Measurements from ENCODE around the gene ENTPD5.

Gene ENTPD5, protein sequence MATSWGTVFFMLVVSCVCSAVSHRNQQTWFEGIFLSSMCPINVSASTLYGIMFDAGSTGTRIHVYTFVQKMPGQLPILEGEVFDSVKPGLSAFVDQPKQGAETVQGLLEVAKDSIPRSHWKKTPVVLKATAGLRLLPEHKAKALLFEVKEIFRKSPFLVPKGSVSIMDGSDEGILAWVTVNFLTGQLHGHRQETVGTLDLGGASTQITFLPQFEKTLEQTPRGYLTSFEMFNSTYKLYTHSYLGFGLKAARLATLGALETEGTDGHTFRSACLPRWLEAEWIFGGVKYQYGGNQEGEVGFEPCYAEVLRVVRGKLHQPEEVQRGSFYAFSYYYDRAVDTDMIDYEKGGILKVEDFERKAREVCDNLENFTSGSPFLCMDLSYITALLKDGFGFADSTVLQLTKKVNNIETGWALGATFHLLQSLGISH

DNA sequence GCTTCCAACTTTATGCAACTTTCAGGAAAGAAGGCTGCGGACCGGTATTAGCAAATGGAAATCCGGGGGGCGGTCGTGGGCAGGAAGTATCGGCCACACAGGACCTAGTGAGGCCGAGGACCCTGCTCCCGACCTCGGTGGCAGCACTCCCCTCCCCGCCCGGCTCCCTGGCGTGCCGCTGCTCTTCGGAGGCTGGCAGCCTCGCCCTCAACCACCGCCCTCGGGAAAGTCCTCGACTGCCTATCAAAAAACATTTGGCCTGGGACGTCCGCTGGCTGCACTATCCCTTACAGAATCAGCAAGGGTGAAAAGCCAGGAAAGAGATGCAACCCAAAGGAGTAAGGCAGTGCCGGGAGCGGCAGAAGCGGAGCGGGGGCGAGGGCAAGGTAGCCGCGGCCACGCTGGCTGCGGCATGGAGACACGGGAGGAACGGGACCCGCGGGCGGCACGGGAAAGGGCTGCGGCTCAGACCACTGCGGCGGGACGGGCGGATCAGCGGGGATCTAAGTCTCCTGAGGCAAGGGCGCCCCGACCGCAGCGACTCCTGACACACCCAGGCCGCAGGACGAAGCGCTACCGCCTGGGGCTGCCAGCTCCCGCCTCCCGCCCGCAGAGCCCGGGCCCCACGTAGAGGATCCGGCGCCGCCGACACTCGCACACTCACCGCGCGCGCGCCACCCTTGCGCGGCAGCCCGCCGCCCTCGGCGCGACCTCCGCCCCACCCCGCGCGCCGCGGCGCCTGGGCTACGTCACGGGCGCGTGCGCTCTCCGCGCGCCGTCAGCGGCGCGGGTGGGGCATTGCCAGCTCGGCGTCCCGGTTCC is at the start of gene ENTPD5, which contains the start of gene BBOF1:
Gene ENTPD5, minus strand, starts transcription at position 703 of the 822 bp plus-strand sequence. CDS start 31,186 bp downstream, outside the sequence.
Gene BBOF1, plus strand, starts transcription at position 764 of the 822 bp plus-strand sequence. CDS start 130 bp downstream, outside the sequence.
- CTCF ChIA-PET, result interaction anchor here (1.0 to 1.2 kb wide), 2 partner anchors 8 to 13 kb away, joined by 3 to 6 read pairs; no protein-coding TSS in a partner anchor
- peak; percentile 96 for DNase-seq (ENCODE audit: extremely low spot score)
- TF ChIP-seq, protein P1, sequence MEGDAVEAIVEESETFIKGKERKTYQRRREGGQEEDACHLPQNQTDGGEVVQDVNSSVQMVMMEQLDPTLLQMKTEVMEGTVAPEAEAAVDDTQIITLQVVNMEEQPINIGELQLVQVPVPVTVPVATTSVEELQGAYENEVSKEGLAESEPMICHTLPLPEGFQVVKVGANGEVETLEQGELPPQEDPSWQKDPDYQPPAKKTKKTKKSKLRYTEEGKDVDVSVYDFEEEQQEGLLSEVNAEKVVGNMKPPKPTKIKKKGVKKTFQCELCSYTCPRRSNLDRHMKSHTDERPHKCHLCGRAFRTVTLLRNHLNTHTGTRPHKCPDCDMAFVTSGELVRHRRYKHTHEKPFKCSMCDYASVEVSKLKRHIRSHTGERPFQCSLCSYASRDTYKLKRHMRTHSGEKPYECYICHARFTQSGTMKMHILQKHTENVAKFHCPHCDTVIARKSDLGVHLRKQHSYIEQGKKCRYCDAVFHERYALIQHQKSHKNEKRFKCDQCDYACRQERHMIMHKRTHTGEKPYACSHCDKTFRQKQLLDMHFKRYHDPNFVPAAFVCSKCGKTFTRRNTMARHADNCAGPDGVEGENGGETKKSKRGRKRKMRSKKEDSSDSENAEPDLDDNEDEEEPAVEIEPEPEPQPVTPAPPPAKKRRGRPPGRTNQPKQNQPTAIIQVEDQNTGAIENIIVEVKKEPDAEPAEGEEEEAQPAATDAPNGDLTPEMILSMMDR (IDR thresholded peaks at IDR 0.05; ENCODE audit: control extremely low read depth, extremely low read depth, low read depth, missing control alignments), result no peak
- POLR2A ChIA-PET, result interaction anchor here (0.7 kb wide), 1 partner anchor 12 kb away, joined by 3 read pairs; no protein-coding TSS in a partner anchor

DNA sequence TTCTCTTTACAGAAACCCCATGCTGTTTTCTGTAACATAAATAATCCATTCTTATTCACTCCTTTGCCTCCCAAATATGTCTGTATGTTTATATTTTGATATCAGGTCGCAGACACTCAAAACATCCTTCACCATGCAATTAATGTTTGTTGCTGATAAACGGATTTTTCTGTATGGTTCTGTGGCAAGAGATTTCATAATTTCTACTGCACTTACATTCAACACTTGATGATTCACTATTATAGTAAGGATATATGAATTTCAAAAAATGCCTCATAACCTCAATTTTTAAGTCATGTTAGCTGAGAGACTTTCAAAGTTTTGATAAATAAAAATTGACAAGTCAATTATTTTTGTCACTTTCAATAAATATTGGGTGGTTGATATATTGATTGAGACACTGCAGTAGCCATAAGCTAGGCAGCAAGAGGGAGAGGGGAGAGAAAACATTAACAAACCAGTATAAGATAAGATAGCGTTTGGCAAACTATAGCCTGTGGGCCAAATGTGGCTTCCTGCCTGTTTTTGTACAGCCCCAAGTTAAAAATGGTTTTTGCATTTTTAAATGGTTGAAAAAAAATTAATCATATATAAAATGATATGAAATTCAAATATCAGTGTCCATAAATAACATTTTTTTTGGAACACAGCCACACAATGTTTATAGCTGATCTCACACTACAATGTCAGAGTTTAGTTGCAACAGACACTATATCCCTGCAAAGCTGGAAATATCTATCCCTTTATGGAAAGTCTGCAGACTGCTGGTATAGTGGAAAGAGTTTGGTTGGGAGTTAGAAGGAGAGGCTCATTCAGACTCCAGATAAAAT is 46.9 kb upstream of the ENTPD5 start:
- TF ChIP-seq, protein P1 (IDR thresholded peaks at IDR 0.05; ENCODE audit: control extremely low read depth, extremely low read depth, low read depth, missing control alignments), result no peak
- ChIA-PET CTCF (interaction anchor here (1.0 to 1.5 kb wide), 2 partner anchors 12 to 187 kb away, joined by 3 to 6 read pairs; no protein-coding TSS in a partner anchor), POLR2A (no interaction called here)
- no peak for DNase-seq (ENCODE audit: extremely low spot score)

DNA sequence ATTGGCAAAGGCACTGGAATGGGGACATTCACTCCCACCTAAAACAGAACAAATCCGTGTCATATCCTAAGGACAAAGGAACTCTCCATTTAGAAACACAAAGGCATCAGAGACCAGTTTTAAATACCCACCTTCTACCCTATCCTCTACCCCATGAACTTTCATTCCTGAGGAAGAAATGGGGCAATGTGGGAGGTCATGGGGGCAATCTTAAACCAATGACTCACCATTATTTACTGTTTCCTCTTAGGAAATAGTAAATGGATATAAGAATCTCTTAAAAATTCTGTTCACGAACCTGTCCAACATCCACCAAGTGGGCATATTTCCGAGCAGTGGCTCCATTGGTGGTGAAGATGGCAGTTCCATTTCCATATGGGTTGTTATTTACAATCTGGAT is 45.8 kb upstream of the ENTPD5 start:
- CTCF ChIA-PET, result no interaction called here
- POLR2A ChIA-PET, result no interaction called here
- TF ChIP-seq, protein P1 (IDR thresholded peaks at IDR 0.05; ENCODE audit: control extremely low read depth, extremely low read depth, low read depth, missing control alignments), result no peak
- DNase-seq (ENCODE audit: extremely low spot score), result no peak

DNA sequence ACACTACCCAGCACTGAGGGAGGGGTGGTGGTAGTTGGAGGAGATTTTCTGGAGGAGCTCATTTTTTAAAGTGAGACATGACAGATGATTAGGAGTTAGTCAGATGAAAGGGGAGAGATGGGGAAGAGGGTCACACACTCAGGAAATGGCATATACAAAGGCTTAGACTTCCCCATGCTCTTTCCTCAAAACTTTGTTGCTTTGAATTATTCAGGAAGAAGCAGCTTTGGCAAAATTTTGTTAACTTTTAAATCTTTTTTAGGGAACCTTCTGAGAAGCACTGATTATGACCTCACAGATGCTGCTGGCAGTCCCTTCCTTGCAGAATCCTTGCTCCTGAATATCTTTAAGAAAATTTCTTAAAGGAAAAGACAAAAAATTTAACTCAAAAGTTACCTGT is 45.3 kb upstream of the ENTPD5 start:
- CTCF ChIA-PET, result no interaction called here
- POLR2A ChIA-PET, result no interaction called here
- TF ChIP-seq, protein P1 (IDR thresholded peaks at IDR 0.05; ENCODE audit: control extremely low read depth, extremely low read depth, low read depth, missing control alignments), result no peak
- no peak for DNase-seq (ENCODE audit: extremely low spot score)

DNA sequence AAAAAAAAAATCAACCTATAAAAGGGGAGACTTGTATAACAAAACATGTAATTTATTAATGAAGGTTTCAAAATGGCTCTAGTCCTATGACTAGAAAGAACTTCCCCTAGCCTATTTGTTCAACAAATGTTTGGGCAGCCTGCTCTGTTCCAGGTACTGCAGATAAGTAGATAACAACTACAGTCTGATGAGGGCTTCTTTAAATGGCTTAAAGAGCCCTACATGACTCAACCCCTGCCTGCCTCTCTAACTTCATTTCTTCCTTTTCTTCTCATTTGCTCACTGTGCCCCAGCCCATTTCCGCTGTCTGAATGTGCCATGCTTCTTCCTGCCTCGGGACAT is 43.7 kb upstream of the ENTPD5 start:
- TF ChIP-seq, protein P1 (IDR thresholded peaks at IDR 0.05; ENCODE audit: control extremely low read depth, extremely low read depth, low read depth, missing control alignments), result no peak
- DNase-seq (ENCODE audit: extremely low spot score), result no peak
- ChIA-PET POLR2A (no interaction called here), CTCF (interaction anchor here (1.0 kb wide), 1 partner anchor 195 kb away, joined by 3 read pairs; no protein-coding TSS in a partner anchor)
